Peyer's patch (tissue), 4 donors: ENCODE results near the gene RIPOR1. TPM values are rescaled to one million over a fixed set of nuclear protein-coding genes. Genes with fewer than 3 reads are reported as not detected.

Experiments
- DNase-seq, 3 donors: peaks; one replicate each; pipeline ENCODE4 v3.0.0-alpha.2; 2017 to 2019
- H3K27ac ChIP-seq, 4 donors: fragments of 200-600 bp; sonication (generic); one replicate each; pipeline ENCODE4 v1.5.1; 2016 to 2019
- H3K27me3 ChIP-seq, 2 donors: fragments of 200-600 bp; sonication (generic); one replicate each; pipeline ENCODE4 v1.5.1; 2019
- H3K36me3 ChIP-seq, 3 donors: fragments of 200-600 bp; sonication (generic); one replicate each; pipeline ENCODE4 v1.5.1; 2016 to 2019
- H3K4me1 ChIP-seq, 4 donors: fragments of 200-600 bp; sonication (generic); one replicate each; pipeline ENCODE4 v1.5.1; 2016 to 2019
- H3K4me3 ChIP-seq, 4 donors: fragments of 200-600 bp; sonication (generic); 1 replicate in 3 of 4; 2 replicates in 1 of 4; pipeline ENCODE4 v1.5.1; 2016 to 2019; ENCODE audit warnings: mild to moderate bottlenecking in 1 of 4
- H3K9me3 ChIP-seq, 4 donors: fragments of 200-600 bp; sonication (generic); one replicate each; pipeline ENCODE4 v1.5.1; 2016 to 2019; ENCODE audit warnings: mild to moderate bottlenecking in 1 of 4
- POLR2A ChIP-seq, 2 donors: fragments of 450-650 bp; IDR thresholded peaks; one replicate each; pipeline ENCODE4 v1.5.1; 2017; ENCODE audit warnings: antibody characterized with exemption in 2 of 2, mild to moderate bottlenecking in 2 of 2, moderate library complexity in 2 of 2
- total RNA-seq, 4 donors: library from RNA; depleted of rRNA; stranded (reverse); fragments of >200 nt; gene quantifications; one replicate each; pipeline ENCODE4 v1.1.0, GENCODE V29; 2016
- TF ChIP-seq, protein P1 (sequence below), 6 experiments: fragments of 450-650 bp in 4 of 6; fragments of 200-600 bp in 2 of 6; sonication (generic) in 1 of 6; IDR thresholded peaks; one replicate each; pipeline ENCODE4 v1.5.1; 2017 to 2019; ENCODE audit warnings: antibody characterized with exemption in 6 of 6, mild to moderate bottlenecking in 3 of 6, moderate library complexity in 1 of 6

RIPOR1 gene
- total RNA-seq, 4 donors from 2014 or later: 10.5 to 70.1 (median 42.5) TPM

DNA sequence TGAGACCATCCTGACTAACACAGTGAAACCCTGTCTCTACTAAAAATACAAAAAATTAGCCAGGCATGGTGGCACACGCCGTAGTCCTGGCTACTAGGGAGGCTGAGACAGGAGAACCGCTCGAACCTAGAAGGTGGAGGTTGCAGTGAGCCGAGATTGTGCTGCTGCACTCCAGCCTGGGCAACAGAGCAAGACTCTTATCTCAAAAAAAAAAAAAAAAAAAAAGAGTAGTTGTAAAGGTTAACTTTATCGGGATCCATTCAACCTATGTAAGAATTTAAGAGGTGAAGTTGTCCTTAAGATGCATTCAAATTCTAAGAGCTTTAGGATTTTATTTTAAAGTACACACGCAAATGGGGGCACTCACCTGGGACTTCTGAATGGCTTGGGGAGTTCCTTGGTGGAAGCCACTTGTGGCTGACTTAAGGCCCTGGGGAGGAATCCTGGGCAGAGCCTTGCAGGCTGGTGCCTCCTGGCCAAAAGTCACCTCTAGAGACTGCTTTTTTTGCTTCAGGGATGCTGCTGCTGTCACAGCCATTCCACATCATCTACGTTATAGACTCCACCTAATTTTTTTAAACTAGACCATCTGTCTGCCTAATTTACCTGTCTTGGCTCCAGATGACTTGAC is 37.0 kb downstream of the RIPOR1 start:
- no peaks in the 10 kb centered on the region for H3K27me3 ChIP-seq
- no peak overlapping the region for H3K4me3 ChIP-seq
- H3K4me1 ChIP-seq: peaks cover 0 to 17% (median 7%) of the 10 kb centered on the region in 4 donors
- TF ChIP-seq, protein P1, sequence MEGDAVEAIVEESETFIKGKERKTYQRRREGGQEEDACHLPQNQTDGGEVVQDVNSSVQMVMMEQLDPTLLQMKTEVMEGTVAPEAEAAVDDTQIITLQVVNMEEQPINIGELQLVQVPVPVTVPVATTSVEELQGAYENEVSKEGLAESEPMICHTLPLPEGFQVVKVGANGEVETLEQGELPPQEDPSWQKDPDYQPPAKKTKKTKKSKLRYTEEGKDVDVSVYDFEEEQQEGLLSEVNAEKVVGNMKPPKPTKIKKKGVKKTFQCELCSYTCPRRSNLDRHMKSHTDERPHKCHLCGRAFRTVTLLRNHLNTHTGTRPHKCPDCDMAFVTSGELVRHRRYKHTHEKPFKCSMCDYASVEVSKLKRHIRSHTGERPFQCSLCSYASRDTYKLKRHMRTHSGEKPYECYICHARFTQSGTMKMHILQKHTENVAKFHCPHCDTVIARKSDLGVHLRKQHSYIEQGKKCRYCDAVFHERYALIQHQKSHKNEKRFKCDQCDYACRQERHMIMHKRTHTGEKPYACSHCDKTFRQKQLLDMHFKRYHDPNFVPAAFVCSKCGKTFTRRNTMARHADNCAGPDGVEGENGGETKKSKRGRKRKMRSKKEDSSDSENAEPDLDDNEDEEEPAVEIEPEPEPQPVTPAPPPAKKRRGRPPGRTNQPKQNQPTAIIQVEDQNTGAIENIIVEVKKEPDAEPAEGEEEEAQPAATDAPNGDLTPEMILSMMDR (IDR thresholded peaks at IDR 0.05): no peak
- no peak for TF ChIP-seq POLR2A (IDR thresholded peaks at IDR 0.05)
- peak in 1 of 3 donors; percentile 43 for DNase-seq
- H3K36me3 ChIP-seq: no peaks in the 10 kb centered on the region
- H3K27ac ChIP-seq: peak overlapping the region in 1 of 4 donors; percentile 100
- H3K9me3 ChIP-seq: no peaks in the 10 kb centered on the region

DNA sequence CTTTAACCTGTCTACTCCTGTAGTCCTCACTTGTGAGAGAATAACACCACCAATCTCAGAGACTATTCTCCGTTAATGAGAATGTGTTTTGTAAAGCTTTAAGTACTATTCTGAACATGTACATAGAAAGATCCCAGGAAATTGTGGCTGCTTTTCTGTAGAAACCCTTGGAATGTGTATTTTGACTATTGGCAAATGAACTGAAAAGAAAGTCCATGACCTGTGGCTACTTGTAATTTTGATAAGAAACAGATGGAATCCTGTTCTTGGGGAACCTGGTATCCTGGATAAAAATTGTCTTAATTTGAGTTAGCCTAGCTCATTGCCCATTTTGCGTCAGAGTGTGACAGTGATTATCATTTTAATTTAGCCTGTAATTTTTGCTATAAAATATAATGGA is 42.8 kb downstream of the RIPOR1 start:
- Histone ChIP-seq H3K27me3 (no peaks in the 10 kb centered on the region), H3K27ac (no peak overlapping the region), H3K36me3 (peaks cover 0 to 38% (median 3%) of the 10 kb centered on the region in 3 donors), H3K9me3 (no peaks in the 10 kb centered on the region), H3K4me1 (peaks cover 0 to 4% (median 0%) of the 10 kb centered on the region in 4 donors), H3K4me3 (no peak overlapping the region)
- TF ChIP-seq POLR2A (IDR thresholded peaks at IDR 0.05): no peak
- TF ChIP-seq, protein P1 (IDR thresholded peaks at IDR 0.05): no peak
- DNase-seq: no peak

DNA sequence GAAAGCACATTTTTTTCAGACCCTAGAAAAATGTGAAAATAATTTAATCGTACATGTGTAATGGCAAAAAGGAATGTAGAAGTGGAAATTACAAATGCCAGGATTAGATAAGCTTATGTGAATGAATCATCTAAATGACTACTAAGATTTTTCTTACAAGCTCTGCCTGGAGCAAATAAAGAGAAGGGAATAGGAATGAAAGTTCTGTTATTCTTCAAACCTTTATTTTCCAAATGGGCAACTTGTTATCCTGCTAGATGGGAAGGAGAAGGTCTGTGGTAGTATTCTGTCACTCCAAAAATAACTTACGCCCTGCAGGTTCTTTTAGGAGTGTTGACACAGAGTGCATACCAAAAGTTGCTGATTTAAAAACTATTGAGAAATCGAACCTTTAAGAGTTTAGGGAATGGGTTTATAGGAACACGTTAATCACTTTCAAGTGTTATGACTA is 43.4 kb downstream of the RIPOR1 start:
- DNase-seq: no peak
- Histone ChIP-seq H3K27me3 (no peaks in the 10 kb centered on the region), H3K36me3 (peaks cover 0 to 43% (median 3%) of the 10 kb centered on the region in 3 donors), H3K9me3 (no peaks in the 10 kb centered on the region), H3K27ac (no peak overlapping the region), H3K4me3 (no peak overlapping the region), H3K4me1 (peaks cover 0 to under 1% (median 0%) of the 10 kb centered on the region in 4 donors)
- TF ChIP-seq, protein P1 (IDR thresholded peaks at IDR 0.05): no peak
- no peak for TF ChIP-seq POLR2A (IDR thresholded peaks at IDR 0.05)

DNA sequence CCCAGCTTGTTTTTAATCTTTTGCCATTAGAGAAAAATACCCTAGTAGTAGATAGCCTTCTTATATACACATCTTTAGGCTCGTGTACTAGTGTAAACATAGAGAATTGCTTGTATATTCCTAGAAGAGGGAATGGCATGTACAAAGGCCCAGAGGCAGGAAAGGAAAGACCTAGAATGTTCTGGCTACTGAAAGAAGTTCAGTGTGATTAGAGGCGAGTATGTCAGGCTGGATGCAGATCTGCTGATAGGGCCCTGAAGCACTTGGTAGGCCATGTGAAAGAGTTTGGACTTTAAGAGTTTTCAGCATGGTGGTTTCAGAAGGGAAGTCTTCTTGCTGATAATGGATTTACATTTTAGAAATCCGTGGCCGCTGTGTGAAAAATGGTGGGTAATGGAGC is 51.1 kb downstream of the RIPOR1 start:
- no peak overlapping the region for H3K27ac ChIP-seq
- no peaks in the 10 kb centered on the region for H3K4me1 ChIP-seq
- H3K9me3 ChIP-seq: no peaks in the 10 kb centered on the region
- H3K27me3 ChIP-seq: no peaks in the 10 kb centered on the region
- H3K36me3 ChIP-seq: peaks cover 0 to 24% (median 0%) of the 10 kb centered on the region in 3 donors
- no peak overlapping the region for H3K4me3 ChIP-seq
- DNase-seq: peak in 1 of 3 donors; percentile 8
- TF ChIP-seq POLR2A (IDR thresholded peaks at IDR 0.05): no peak
- TF ChIP-seq, protein P1 (IDR thresholded peaks at IDR 0.05): no peak

DNA sequence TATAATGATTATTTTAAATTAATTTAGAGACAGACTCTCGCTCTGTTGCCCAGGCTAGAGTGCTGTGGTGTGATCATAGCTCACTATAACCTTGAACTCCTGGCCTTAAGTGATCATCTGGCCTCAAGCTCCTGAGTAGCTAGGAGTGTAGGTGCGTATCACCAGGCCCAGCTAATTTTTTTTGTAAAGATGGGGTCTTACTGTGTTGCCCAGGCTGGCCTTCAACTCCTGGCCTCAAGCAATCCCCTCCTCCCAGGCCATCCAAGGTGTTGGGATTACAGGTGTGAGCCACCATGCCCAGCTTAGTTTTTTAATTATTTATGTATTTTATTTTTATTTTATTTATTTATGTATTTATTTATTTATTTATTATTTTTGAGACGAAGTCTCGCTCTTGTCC is 51.6 kb downstream of the RIPOR1 start:
- no peak overlapping the region for H3K27ac ChIP-seq
- H3K27me3 ChIP-seq: no peaks in the 10 kb centered on the region
- peak in 1 of 3 donors; percentile 23 for DNase-seq
- peaks cover 0 to 19% (median 0%) of the 10 kb centered on the region in 3 donors for H3K36me3 ChIP-seq
- no peaks in the 10 kb centered on the region for H3K9me3 ChIP-seq
- TF ChIP-seq, protein P1 (IDR thresholded peaks at IDR 0.05): no peak
- no peak for TF ChIP-seq POLR2A (IDR thresholded peaks at IDR 0.05)
- H3K4me3 ChIP-seq: no peak overlapping the region
- H3K4me1 ChIP-seq: no peaks in the 10 kb centered on the region
